TTC549 (cell line): Measurements from ENCODE around the gene FAP.
A peak's percentile ranks its signal among the peaks of the same experiment; 100 is the strongest.

Experiments
- FAIRE-seq: peaks from 2 replicates; lab custom pipeline; 2012; peaks lifted over from hg19 to GRCh38; lab: Jason Lieb, UNC

Gene FAP

DNA sequence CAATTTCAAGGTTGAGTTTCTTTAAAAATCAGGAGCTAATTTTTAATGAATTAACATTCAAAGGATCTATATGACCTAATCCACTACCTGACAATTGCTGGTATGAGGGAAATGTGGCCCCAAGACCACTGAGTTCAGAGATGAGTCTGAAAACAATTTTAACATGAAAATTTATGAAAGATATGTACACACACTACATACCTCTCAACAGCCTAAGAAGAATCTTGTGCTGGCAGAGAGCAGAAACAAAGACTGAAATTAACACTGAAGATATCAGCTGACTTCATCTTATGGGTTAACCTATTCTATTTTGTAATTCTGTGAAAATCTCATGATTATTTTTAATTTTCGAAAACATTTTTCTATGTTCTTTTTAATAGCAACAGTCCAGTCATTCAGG lies 1.7 kb downstream of the FAP start:
- FAIRE-seq = no peak

DNA sequence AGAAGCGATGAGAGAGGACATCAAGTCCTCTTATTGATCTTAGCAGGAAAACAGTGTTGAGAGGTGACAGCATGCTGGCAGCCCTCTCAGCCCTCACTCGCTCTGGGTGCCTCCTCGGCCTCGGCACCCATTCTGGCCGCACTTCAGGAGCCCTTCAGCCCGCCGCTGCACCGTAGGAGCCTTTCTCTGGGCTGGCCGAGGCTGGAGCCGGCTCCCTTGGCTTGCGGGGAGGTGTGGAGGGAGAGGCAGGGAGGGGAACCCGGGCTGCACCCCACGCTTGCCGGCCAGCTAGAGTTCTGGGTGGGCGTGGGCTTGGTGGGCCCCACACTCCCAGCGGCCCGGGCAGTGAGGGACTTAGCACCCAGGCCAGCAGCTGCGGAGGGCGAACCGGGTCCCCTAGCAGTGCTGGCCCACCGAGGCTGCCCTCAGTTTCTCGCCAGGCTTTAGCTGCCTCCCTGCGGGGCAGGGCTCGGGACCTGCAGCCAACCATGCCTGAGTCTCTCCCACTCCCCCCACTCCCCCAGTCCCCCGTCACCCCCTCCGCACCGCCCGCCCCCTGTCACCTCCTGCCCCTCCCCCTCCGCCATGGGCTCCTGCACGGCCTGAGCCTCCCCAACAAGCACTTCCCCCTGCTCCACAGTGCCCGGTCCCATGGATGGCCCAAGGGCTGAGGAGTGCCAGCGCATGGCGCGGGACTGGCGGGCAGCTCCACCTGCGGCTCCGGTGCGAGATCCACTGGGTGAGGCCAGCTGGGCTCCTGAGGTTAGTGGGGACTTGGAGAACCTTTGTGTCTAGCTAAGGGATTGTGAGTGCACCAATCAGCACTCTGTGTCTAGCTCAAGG lies 8.4 kb downstream of the FAP start:
- no peak for FAIRE-seq

DNA sequence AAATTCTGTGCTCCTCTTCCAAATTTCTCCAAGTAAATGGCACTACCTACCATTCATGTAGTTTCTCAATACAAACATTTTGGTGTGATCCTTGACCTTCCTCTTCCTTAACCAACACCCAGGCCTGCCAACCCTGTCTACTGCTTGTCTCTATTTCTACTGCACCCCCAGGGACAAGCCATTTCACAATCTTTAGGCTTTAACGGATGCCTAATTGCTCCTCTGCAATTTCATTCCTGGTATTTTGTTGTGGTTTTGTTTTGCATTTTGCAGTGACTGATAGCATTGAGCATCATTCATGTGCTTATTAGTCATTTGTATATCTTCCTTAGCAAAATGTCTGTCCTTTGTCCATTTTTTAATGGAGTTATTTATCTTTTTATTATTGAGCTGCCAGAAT lies 10.0 kb downstream of the FAP start:
- FAIRE-seq = no peak

DNA sequence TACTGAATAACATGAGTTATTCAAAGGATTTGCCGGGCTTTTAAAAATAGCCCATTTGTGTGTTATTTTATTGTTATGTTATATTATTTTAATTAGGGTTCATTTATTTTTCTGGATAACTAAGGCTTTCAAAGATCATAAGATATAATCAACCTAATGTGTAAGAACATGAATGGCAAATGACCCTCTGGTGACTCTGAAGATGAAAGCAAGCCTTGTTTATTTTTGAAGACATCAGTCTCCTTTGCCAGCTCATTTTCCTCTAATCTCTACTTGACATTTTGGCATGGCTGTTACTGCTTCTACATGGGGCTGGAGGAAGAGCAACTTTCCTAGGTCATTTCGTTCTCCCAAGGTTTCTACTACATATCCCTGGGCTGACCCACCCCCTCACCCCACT lies 10.6 kb downstream of the FAP start:
- FAIRE-seq = peak; percentile 55

DNA sequence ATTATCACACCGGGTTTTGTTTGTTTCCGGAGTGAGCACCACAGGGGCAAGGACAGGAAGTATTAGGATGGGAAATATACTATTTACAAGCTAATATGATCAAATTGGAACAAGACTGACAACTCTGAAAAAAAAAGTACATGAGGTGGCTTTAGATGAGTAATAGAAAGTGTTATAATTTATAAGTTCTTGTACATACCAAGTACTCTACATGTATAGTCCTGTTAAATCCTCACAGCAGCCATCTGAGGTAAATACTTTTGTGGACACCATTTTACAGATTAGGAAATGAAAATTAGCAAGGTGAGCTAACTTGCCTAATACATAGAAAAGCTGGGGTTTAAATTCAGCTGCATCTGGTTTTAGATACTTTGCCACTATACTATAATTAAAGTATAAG lies 11.2 kb downstream of the FAP start:
- FAIRE-seq = no peak

DNA sequence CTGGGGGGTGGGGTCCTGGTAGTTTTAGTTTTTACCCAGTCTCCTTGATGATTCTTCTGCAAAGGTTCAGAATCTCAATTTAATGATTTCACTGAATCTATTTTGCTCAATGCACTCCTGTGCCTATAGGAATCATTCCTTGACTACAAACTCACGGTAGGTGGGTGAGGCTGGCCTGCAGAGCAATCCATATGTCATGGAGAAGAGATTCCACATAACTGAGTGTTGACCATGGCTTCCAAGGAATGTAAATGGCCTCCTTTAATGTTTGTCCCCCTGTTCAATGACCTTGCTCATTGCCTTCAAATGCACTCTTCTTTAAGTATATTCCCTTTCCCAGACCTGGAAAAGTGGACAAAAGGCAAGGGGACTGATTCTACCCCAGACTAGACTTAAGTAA lies 12.5 kb downstream of the FAP start:
- FAIRE-seq = peak; percentile 37

DNA sequence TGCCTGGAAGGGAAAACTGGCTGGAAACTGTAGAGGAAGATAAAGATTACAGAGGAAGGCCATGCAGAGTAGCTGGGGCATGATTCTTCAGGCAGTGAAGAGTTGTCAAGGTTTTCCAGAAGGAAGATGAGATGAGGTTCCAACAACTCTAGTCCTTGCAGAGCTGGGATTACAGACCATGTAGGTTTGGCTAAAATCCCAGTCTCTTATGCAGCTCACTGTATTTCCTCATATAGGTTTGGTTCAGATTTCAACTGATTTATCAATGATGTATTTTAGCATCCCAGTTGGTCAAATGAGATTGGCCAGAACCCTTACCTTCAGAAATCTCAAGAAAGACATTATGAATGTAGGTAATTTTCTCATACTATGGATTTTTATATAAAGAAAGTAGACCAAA lies 16.4 kb downstream of the FAP start:
- FAIRE-seq = no peak

DNA sequence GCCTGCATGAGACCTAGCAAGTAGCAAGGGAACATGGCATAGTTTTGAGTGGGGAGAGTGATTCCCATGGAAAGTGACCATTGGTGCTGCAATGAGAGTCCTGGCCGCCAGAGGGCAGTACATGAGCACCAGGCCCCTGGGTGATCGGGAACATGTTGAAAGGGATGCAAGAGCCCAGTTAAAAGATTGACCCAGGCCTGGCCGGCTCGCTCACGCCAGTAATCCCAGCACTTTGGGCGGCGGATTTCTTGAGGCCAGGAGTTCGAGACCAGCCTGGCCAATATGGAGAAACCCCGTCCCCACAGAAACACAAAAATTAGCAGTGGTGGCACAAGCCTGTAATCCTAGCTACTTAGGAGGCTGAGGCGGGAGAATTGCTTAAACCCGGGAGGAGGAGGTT lies 22.2 kb downstream of the FAP start:
- FAIRE-seq = peak; percentile 48

DNA sequence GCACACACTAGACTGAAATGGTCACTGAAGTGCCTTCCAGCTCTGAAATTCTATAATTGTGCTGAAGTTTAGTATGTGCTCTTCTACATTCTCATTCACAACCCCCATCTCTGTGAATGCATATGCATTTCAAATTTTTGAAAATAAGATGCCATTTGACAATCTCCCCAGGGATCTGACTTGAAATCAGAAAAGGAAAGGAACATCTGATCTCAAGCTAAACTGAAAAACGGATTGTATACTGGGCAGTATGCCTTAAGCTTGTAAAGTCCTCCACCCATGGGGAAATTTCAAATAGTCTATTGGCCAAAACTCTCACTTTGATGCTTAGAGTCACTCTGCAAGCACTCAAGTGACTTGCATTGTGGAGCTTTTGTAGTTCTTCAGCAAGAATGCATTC lies 22.9 kb downstream of the FAP start:
- FAIRE-seq = no peak

DNA sequence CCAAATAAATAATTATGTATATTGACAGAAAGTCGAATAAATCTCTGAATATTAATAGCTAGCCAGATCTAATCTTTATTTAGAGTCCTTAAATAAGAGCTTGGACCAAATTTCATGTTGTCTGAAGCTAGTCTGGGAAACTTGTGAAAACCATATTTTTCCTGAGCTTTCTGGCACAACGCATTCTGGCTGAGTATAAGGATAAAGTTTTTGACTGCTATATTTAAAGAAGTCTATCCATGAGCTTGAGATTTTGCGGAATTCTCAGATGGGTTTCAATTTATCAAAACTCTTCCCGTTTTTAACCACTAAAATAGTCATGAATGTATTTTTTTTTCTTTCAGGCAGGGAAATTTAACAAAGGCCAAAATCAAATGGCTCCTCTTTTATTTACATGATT lies 23.8 kb downstream of the FAP start:
- FAIRE-seq = no peak

DNA sequence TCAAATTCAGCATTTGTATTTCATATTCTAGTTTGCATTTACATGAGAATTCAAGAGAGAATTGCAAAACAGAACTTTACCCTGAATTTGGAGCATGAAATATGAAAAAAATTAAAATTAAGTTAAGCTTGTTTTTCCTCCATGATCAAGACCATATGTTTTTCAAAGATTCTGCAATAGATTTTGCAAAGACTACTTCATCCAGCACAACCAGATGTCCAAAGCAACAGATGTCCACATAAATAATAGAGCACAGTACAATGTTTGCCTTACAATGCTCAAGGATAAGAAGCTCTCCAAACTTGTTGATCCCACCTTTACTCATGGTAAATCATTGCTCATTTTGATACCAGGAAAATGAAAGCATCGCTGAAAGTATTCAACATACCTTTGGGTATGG lies 25.6 kb downstream of the FAP start:
- no peak for FAIRE-seq

DNA sequence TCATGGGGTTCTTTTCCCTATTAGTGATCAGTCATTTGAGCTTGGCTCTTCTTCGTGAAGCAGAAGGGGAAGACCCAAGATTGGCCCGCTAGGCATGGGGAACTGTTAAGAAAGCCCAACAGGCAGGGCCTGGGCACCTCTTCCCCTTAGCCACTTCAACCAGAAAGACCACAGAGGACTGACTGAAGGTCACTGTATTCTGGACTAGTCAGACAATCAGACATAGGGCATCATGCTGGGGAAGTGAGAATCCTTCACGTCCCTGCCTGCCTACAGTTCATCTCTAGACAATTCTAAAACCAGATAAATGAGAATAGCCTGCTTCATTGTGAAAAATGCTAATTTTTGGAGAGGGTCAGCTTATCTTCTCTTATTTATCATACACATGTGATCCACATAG lies 28.1 kb downstream of the FAP start:
- FAIRE-seq = no peak

DNA sequence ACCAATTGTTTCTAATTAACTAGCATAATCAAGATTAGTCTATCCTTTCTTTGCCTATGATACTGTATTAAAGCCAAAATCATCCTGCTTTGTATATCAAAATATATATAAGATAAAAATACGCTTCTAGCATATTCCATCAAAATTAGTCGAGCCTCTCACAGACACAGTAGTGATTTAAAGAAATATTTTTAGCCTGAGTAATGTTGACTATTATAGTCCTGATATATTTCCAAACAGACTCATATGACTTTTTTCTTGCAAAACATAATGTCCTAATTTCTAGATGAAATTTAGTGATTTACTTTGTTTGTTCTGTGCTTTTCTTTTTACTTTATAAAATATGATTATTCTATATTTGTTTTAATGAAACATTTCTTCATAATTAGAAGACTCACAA lies 30.9 kb downstream of the FAP start:
- FAIRE-seq = peak; percentile 75

DNA sequence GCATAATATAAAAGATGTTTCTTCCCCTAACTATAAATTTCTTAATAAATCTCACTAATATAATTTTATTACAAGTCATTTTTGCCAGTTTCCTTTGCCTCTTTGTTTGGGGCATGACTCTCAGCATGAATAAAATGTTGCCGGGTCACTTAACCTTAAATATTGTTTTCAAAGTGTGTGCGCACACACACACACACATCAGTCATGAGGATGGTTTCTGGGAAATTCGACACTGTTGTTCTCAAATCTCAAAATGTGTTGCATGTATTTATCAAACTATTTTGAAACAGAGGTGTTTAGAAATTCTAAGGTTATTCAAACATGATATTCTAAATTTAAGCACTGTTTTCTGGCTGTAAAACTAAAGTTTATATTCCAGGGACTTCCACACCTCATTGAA lies 31.5 kb downstream of the FAP start:
- no peak for FAIRE-seq

DNA sequence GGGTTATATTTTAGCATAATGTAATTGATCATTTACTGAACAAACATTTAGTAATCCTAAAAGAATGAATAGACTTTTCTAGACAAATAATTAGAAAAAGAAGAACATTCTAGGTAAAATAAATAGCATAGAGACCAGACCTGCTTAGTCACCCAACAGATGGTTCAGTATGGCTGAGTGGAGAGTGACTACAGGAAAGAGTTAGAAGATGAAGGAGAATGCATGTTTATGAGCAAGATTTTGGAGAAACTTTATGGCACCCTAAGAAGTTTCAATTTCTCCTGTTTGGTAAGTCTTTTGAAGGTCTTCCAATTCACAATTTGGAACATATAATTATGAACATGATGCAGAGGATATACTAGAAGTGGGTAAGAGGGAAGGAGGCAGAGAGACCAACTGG lies 32.9 kb downstream of the FAP start:
- FAIRE-seq = no peak

DNA sequence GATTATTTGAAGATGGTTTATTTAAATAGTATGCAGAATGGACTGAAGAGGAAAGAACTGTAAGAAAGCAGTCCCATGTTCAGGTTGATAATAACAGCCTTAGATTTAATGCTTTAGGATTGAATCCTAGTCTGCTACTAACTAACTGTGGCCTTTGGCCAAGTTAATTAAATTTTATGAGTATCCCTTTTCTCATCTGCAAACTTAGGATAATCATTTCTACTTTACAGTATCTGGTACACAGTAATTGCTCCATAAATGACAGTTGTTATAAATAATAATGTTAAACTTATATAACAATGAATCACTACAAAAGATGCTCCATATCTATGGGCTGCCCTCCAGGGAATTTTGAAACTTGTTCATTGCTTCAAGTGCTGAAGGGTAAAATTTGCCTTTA lies 41.0 kb downstream of the FAP start:
- no peak for FAIRE-seq

DNA sequence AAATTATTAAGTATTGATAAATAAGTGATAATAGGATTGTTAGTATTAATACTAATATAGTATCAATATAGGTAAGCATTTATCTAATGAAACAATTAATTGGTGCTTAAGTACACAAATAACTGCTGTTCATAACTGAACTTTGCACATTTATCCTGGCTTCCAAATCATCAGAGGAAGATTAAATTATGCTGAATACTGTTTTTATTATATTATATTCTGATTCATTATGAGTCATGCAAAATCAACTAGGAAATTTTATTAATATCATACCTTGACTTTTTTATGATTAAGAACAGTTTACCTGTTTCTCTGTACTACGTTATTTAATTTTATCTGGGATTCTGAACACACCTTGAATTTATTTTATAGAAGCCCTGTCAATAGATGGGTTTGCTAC lies 42.6 kb downstream of the FAP start:
- no peak for FAIRE-seq

DNA sequence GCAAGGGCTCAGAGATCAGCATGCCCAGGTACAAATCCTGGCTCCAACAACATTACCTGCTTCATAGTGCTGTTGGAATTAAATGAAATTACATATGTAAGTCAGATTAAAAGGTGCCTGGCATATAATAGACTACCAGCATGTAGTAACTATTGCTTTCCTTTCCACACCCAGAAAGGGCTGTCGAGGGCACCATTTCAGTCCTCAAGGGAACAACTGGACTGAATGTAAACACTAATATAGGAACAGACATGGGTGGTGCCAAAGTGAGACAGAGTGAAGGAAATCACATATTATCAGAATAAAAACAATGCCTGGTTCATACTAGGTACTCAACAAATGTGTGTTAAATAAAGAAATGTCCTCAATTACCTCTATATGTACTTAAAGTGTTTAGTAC lies 43.3 kb downstream of the FAP start:
- no peak for FAIRE-seq

DNA sequence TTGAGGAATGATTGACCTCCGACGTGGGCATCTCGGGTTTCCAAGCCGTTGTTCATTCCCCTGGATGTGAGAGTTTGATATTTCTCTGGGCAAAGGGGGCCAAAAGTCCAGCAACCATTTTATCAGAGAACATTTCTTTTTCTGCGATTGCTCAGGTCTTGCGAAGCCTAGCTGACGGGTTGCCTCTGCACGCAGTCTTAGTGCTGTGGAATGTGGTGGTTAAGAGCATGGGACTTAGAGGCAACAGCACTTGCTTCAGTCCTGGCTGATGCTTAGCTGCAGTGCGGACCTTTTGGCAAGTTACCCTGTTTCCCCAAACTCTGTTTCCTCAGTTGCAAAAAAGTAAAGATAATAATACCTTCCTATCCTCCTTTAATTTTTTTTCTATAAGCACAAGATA lies 45.0 kb downstream of the FAP start:
- FAIRE-seq = no peak

DNA sequence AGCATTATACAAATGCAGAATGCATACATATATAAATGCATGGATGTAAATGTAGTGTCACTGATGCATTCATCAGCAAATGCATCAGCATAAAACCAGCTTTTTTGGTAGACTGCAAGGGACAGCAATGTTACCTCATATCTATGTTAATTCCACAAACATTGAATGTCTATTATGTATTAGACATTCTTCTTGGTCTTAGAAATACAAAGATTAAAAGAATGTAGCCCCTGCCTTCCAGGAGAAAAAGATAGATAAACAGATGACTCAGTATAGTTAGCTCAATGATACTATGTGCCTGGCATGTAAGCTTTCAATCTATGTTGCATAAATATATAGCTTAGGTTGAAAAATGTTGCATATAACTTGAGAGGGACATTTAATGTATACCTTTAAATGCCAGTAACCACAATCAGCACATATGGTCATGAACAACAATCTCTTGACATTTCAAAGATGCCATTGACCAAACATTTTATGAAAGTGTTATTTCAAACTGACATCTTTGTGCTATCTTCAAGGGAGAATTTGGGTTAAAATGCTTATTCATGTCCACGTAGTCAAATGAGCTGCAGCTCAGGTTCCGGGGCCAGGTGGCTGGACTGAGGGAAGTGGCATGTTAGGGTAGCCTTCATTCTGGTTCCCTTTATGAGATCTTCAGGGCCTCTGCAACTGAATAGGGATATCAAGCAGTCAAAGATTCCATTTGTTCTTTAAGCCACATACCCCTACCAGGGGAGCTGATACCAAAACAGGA lies 46.0 kb downstream of the FAP start:
- no peak for FAIRE-seq

DNA sequence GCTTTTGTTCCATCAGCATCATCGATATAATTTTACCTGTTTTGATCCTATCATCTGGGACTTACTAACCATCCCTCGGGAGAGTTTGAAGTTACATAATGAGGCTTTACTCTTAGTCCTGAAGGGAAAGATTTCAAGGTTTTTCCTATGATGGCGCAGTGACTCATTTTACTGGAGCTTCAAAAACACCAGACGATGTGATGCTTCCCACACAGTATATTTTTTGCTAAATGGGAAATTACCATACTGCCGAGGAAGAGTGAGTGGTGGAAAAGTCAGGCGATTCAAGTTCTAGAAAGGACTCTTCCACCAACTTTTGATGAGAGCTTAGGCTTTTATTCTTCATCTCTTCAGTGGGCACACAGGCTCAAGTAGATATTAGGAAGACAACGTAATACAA lies 46.6 kb downstream of the FAP start:
- FAIRE-seq = no peak

DNA sequence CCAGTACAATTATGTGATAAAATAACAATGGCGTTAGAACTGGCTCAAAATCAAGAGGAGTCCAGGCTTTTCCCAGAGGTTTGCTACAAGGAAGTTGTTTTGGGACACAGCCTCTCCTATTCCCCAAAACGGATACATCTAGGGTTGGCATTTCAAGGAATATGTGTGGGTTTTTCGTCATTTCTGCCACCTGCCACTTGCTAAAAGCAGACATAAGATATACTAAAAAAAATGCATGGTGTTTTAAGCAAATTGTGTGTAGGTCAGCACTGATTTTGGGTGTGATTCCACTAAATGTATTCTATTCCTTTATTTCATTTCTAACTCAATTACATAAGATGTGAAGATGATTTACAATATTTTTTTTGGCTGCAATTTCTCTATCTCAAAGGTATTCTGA lies 54.8 kb downstream of the FAP start:
- no peak for FAIRE-seq

DNA sequence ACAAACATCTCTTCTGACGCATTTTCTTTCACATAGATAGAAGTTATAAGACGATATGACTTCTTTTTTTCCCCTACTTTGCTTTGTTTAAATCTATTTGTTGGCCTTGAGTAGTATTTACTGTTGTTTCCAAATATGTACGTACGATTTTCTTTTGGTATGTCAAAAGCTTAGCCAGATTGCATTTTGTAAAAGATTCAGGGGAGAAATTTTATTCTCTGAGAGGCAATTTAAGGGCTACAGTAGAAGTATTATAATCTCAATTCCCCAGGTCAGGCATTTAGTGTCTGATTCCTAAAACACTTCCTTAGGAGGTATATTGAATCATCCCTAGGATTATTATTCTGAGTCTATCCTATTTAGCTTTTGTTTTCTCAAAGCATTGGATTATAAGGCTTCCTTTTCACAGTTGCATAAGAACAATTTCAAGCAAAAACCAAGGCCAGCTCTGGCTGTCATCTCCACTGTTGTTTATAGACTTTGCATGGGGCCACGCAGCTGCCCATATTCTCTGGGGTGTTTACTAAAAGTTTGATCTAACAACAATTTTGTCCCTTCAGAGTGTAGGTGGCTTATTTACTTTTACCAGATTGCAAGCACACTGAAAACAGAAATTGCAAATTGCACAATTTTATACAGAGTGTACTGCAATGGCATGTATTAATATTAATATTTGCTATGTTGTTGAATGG lies 57.6 kb downstream of the FAP start:
- FAIRE-seq = no peak
